CD14-positive monocyte (primary cell): ENCODE data around the gene DAD1. TPM values are rescaled to one million over a fixed set of nuclear protein-coding genes. Genes with fewer than 3 reads are reported as not detected.

ENCODE experiments used
- DNase-seq, 3 donors: peaks; one replicate each; pipeline ENCODE4 v3.0.0-alpha.2; 2011 to 2022
- H2AFZ ChIP-seq: 2 replicates; pipeline ENCODE4 v1.6.0; 2012; ENCODE audit warnings: mild to moderate bottlenecking, low read depth, low read length, inconsistent platforms; ENCODE audit not compliant: insufficient read depth, poor library complexity, severe bottlenecking
- H3K27ac ChIP-seq, 2 donors: 1 replicate in 1 of 2; 2 replicates in 1 of 2; pipeline ENCODE4 v1.5.1; 2012 to 2013; ENCODE audit warnings: low read length in 2 of 2, control low read depth in 1 of 2, inconsistent platforms in 1 of 2, low read depth in 1 of 2, mild to moderate bottlenecking in 1 of 2
- H3K27me3 ChIP-seq, 2 donors: one replicate each; pipeline versions ENCODE4 v1.6.0 to v1.6.1; 2011 to 2013; ENCODE audit warnings: low read length in 2 of 2; ENCODE audit not compliant: control insufficient read depth in 2 of 2, insufficient read depth in 2 of 2
- H3K36me3 ChIP-seq, 2 donors: replicated peaks in 1 of 2; 1 replicate in 1 of 2; 2 replicates in 1 of 2; pipeline versions ENCODE4 v1.5.1 to v1.6.1; 2012 to 2013; ENCODE audit warnings: low read length in 2 of 2, control low read depth in 1 of 2, inconsistent platforms in 1 of 2, mild to moderate bottlenecking in 1 of 2; ENCODE audit not compliant: insufficient read depth in 2 of 2, control insufficient read depth in 1 of 2
- H3K4me1 ChIP-seq, 2 donors: 1 replicate in 1 of 2; 2 replicates in 1 of 2; pipeline versions ENCODE4 v1.5.1 to v1.6.1; 2012 to 2013; ENCODE audit warnings: low read length in 2 of 2, control low read depth in 1 of 2, inconsistent platforms in 1 of 2, mild to moderate bottlenecking in 1 of 2, moderate library complexity in 1 of 2; ENCODE audit not compliant: insufficient read depth in 2 of 2, control insufficient read depth in 1 of 2
- H3K4me2 ChIP-seq: replicated peaks from 2 replicates; pipeline ENCODE3; 2012; ENCODE audit warnings: low read length, moderate library complexity, mild to moderate bottlenecking; ENCODE audit not compliant: poor library complexity, severe bottlenecking; ENCODE audit errors: extremely low read depth
- H3K4me3 ChIP-seq, 3 experiments: fragments of 200-600 bp in 1 of 3; sonication (generic) in 1 of 3; replicated peaks in 1 of 3; 1 replicate in 2 of 3; 2 replicates in 1 of 3; pipeline ENCODE4 v1.5.1; 2011 to 2013; ENCODE audit warnings: low read length in 3 of 3, mild to moderate bottlenecking in 3 of 3, control low read depth in 2 of 3, low read depth in 2 of 3, inconsistent platforms in 1 of 3, moderate library complexity in 1 of 3
- H3K79me2 ChIP-seq: 2 replicates; pipeline ENCODE4 v1.6.0; 2012; ENCODE audit warnings: mild to moderate bottlenecking, control low read depth, inconsistent platforms, low read length, moderate library complexity; ENCODE audit not compliant: insufficient read depth
- H3K9ac ChIP-seq: 2 replicates; pipeline ENCODE4 v1.6.0; 2017; ENCODE audit warnings: low read length, mild to moderate bottlenecking; ENCODE audit not compliant: insufficient read depth, poor library complexity, severe bottlenecking
- H3K9me3 ChIP-seq, 2 donors: replicated peaks in 1 of 2; 1 replicate in 1 of 2; 2 replicates in 1 of 2; pipeline versions ENCODE4 v1.5.1 to v1.6.1; 2012 to 2013; ENCODE audit warnings: low read length in 2 of 2, control low read depth in 1 of 2; ENCODE audit not compliant: control insufficient read depth in 1 of 2, insufficient read depth in 1 of 2
- H4K20me1 ChIP-seq: 2 replicates; pipeline ENCODE4 v1.6.0; 2012; ENCODE audit warnings: mild to moderate bottlenecking, low read length, control low read depth, moderate library complexity; ENCODE audit not compliant: insufficient read depth
- H3K27ac Mint-ChIP-seq, 7 donors: one replicate each; pipeline ENCODE4 v1.8.0; 2020; ENCODE audit warnings: mild to moderate bottlenecking in 7 of 7, mixed read lengths in 7 of 7, moderate library complexity in 6 of 7, inconsistent platforms in 2 of 7
- H3K27me3 Mint-ChIP-seq, 3 donors: one replicate each; pipeline ENCODE4 v1.8.0; 2021 to 2022; ENCODE audit warnings: low read depth in 3 of 3, mild to moderate bottlenecking in 3 of 3, mixed read lengths in 3 of 3, moderate library complexity in 3 of 3, inconsistent platforms in 1 of 3
- H3K36me3 Mint-ChIP-seq, 2 donors: one replicate each; pipeline ENCODE4 v1.8.0; 2020; ENCODE audit warnings: mixed read lengths in 2 of 2, inconsistent platforms in 1 of 2, mild to moderate bottlenecking in 1 of 2
- H3K4me1 Mint-ChIP-seq: one replicate; pipeline ENCODE4 v1.8.0; 2020; ENCODE audit warnings: mild to moderate bottlenecking, mixed read lengths
- H3K4me3 Mint-ChIP-seq, 2 donors: one replicate each; pipeline ENCODE4 v1.8.0; 2020; ENCODE audit warnings: mild to moderate bottlenecking in 2 of 2, mixed read lengths in 2 of 2, moderate library complexity in 1 of 2
- H3K9me3 Mint-ChIP-seq, 7 donors: one replicate each; pipeline ENCODE4 v1.8.0; 2020 to 2022; ENCODE audit warnings: mixed read lengths in 7 of 7, mild to moderate bottlenecking in 6 of 7, moderate library complexity in 6 of 7, inconsistent platforms in 2 of 7
- WGBS: methylation state at CpG from one replicate; pipeline ENCODE4 v1.1.5; 2013; ENCODE audit warnings: missing lambda C conversion rate; ENCODE audit not compliant: insufficient coverage; 5-methylcytosine and 5-hydroxymethylcytosine counted together
- intact Hi-C, 2 donors: fragments of 100-400 bp; cut with micrococcal nuclease; formaldehyde crosslinking; loops; one replicate each; pipeline versions ENCODE4 v1.15.0 to v1.15.1; 2023
- polyA plus RNA-seq, 3 donors: library from polyadenylated mRNA; depleted of rRNA in 1 of 3; unstranded in 2 of 3; stranded (reverse) in 1 of 3; fragments of 300-500 nt in 2 of 3; fragments of >200 nt in 1 of 3; fragmentation: Illumina TruSeq in 2 of 3; gene quantifications; 1 replicate in 2 of 3; 2 replicates in 1 of 3; pipeline ENCODE4 v1.2.3, GENCODE V29; 2012 to 2021
- TF ChIP-seq, protein P1 (sequence below): fragments of 200-600 bp; IDR thresholded peaks from one replicate; pipeline ENCODE4 v1.8.0; 2022; ENCODE audit warnings: antibody characterized with exemption, mild to moderate bottlenecking

DAD1 gene
- polyA plus RNA-seq, 3 donors: 126 to 444 (median 440) TPM

DNA sequence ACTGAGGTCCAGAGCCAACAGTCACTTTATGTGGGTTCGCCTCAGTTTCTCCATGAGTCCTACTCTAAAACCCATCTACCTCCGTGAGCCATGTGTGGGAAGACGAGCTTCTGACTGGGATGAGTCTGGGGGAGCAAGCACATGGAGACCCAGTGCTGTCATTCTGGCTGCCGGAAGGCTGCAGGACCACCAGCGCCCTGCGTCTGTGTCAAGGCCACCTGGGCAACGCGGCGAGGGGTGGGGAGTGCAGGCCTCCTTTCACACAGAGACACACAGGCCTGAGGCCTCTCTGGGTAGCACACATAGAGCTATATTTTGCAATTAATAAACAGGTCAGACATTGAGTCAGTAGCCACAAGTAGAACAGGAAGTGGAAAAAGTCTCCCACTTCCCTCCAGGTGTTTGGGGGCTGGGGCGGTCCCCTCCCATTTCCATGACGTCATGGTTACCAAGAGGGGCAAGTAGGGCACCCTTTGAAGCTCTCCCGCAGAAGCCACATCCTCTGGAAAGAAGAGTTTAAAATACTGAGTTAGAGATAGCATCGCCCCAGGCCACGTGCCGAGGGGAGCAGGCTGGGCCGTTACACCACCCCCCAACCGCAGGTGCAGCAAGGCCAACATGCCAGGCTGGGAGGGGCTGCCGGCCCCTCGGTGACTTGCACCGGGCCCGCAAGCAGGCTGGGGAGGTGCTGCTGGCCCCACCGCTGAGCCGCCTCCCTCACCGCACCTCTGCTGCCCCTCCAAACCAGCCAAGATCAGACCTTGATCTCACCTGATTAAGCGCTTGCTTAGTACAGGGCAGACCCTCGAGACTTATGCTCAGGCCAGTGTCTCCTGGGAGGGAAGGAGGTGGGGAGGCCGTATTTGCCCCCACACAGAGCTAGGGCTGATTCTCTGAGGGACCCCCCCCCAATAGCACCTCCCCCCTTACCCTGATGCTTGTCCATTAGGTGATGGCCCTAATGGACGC is 32.7 kb downstream of the DAD1 start:
- H3K4me1 Mint-ChIP-seq: peaks cover 29% of the 10 kb centered on the region
- 1% methylated on average over 19 of the region's 28 CpGs for WGBS
- H3K27me3 Mint-ChIP-seq: peaks cover 0 to 3% (median 0%) of the 10 kb centered on the region in 3 donors
- TF ChIP-seq, protein P1, sequence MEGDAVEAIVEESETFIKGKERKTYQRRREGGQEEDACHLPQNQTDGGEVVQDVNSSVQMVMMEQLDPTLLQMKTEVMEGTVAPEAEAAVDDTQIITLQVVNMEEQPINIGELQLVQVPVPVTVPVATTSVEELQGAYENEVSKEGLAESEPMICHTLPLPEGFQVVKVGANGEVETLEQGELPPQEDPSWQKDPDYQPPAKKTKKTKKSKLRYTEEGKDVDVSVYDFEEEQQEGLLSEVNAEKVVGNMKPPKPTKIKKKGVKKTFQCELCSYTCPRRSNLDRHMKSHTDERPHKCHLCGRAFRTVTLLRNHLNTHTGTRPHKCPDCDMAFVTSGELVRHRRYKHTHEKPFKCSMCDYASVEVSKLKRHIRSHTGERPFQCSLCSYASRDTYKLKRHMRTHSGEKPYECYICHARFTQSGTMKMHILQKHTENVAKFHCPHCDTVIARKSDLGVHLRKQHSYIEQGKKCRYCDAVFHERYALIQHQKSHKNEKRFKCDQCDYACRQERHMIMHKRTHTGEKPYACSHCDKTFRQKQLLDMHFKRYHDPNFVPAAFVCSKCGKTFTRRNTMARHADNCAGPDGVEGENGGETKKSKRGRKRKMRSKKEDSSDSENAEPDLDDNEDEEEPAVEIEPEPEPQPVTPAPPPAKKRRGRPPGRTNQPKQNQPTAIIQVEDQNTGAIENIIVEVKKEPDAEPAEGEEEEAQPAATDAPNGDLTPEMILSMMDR: no peak
- Histone ChIP-seq H3K79me2 (no peaks in the 10 kb centered on the region), H3K36me3 (no peaks in the 10 kb centered on the region), H3K4me1 (peaks cover 23 to 25% of the 10 kb centered on the region in 2 donors), H3K9me3 (no peaks in the 10 kb centered on the region), H3K27ac (peak overlapping the region in 1 of 2 donors; percentile 47), H3K4me2 (peak overlapping the region; percentile 71), H2AFZ (peak overlapping the region; percentile 81), H3K4me3 (peak overlapping the region in 2 of 3 experiments; percentile 26 to 64), H4K20me1 (no peaks in the 10 kb centered on the region), H3K27me3 (no peaks in the 10 kb centered on the region), H3K9ac (peak overlapping the region; percentile 66)
- H3K9me3 Mint-ChIP-seq: no peaks in the 10 kb centered on the region
- peak overlapping the region; percentile 65 to 85 for H3K4me3 Mint-ChIP-seq
- H3K27ac Mint-ChIP-seq: peak overlapping the region in 5 of 7 donors; percentile 68 to 91 (median 88)
- H3K36me3 Mint-ChIP-seq: no peaks in the 10 kb centered on the region
- peak; percentile 32 to 65 (median 44) for DNase-seq
- intact Hi-C loops: no loop called here

DNA sequence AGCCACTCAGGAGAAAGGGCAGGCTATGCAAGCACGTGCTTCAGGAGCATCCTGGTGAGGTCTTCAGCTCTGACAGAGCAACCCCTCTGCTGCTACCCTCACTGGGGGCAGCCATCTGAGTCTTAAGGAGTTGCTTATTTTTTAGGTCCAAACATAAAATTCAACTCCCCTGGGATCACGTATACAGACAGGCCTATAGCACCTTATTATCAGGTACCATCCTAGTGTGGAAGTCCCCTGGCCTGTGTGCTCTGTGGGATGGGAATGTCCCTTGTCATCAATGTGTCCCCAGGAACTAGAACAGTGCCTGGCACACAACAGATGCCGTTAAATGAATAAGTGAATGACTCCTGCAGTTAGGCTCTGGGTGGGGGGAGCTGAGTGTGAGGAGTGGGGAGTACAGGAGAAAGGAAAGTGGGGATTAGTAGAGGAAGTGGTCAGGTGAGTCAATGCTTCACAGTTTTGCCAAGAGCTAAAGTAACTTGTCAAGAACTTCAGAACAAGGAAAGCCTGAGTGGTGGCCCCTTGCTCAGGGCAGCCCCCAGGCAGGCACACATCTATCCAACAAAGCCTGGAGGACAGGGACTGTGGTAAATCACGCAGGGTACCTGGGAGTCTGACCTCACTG is 33.5 kb downstream of the DAD1 start:
- Histone ChIP-seq H3K27me3 (no peaks in the 10 kb centered on the region), H3K36me3 (no peaks in the 10 kb centered on the region), H3K4me2 (no peak overlapping the region), H3K4me1 (peaks cover 31 to 33% of the 10 kb centered on the region in 2 donors), H2AFZ (no peak overlapping the region), H3K9me3 (no peaks in the 10 kb centered on the region), H3K27ac (peak overlapping the region in 1 of 2 donors; percentile 6), H4K20me1 (no peaks in the 10 kb centered on the region), H3K9ac (no peak overlapping the region), H3K4me3 (no peak overlapping the region), H3K79me2 (no peaks in the 10 kb centered on the region)
- Mint-ChIP-seq H3K4me1 (peaks cover 37% of the 10 kb centered on the region), H3K27me3 (peaks cover 0 to 3% (median 0%) of the 10 kb centered on the region in 3 donors), H3K4me3 (no peak overlapping the region), H3K27ac (peak overlapping the region in 5 of 7 donors; percentile 41 to 91 (median 55)), H3K36me3 (no peaks in the 10 kb centered on the region), H3K9me3 (no peaks in the 10 kb centered on the region)
- WGBS: 68% methylated on average over 3 of the region's 4 CpGs
- TF ChIP-seq, protein P1: no peak
- intact Hi-C loops: no loop called here
- DNase-seq: no peak
